ENCODE data around the gene ELMOD3.

The ELMOD3 gene

DNA sequence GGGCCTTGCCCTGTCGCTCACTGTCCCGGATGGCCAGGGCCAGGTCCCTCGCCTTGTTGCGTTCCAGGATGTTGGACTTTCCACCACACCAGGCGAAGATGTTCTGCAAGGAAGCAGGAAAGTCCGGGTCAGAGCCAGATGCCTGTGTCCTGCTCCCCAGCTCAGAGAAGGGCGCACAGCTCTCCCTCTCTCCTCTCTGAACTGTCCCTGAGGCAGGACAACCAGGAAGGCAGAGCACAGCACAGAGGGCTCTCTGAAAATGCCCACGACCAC is 44.5 kb downstream of the ELMOD3 start:
- in situ Hi-C loops (cut with MboI; ENCODE audit: low sequenced_read_pairs) = no loop called here

GRCh38 chr2:85400023-85400422 is 45.5 kb downstream of the ELMOD3 start:
- in situ Hi-C loops (cut with MboI; ENCODE audit: low sequenced_read_pairs) = no loop called here

- in situ Hi-C loops (cut with MboI; ENCODE audit: low sequenced_read_pairs) = no loop called here
Observed at GRCh38 chr2:85400541-85401463, 46.2 kb downstream of the ELMOD3 start.

GRCh38 chr2:85401464-85401805 is 46.9 kb downstream of the ELMOD3 start:
- in situ Hi-C loops (cut with MboI; ENCODE audit: low sequenced_read_pairs) = no loop called here

DNA sequence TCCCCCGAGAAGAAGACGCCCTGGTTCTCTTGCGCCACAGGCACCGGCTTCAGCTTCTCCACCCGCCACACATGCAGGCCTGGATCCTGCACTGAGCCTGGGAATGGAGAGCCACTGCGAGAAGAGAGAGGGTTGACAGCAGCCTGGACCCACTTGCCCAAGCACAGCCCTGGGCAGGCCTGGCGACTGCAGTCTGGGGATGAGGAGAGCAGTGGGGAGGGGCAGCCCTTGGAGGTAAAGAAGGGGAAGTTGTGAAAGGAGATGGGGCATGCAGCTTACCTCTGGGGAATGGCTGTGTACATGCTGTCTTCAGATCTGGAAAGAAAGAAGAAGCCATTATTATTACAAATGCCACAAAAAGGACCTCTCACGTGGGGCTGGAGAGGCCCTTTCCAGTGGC is 47.3 kb downstream of the ELMOD3 start:
- in situ Hi-C loops (cut with MboI; ENCODE audit: low sequenced_read_pairs) = no loop called here

DNA sequence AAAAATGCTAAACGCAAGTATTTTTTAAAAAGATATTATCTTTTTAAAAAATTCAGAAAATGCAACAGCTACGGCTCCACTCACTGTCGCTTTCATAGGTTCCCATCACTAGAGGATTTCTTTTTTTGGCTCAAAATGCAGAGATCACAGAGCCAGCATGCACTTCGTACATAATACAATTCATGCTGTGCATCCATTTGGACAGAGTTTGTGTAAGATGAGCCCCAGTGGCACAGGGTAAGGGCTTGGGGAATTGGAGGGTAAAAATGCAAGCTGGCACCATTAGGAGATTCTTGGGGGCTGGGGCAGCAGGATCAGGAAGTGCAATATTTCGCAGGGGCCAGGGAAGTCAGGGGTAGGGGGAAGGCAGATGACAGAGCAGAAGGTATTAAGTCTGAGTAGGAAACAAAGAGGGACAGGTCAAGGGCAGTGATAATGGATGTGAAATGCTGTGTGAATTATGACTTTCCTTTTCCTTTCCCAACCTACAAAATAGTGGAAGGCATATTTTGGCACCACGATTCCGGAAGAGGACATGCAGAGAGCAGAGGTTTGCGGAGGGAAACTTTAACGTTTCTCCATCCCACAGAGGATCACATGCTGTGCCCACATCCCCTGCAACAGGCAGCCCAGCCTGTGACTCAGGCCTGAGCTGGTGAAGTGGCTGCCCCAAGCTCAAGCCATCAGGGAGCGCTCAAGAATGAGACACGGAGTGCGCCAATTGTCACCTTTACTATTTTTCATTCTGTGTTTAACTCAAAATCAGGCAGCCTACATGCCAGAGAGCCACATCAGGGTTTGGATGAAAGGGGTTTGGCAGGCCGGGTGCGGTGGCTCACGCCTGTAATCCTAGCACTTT is 50.9 kb downstream of the ELMOD3 start:
- in situ Hi-C loops (cut with MboI; ENCODE audit: low sequenced_read_pairs) = no loop called here

GRCh38 chr2:85409845-85410583 is 55.4 kb downstream of the ELMOD3 start, which contains the start of gene CAPG:
Gene CAPG, minus strand, starts transcription at chr2:85410366. Its CDS starts 8,221 bp downstream, at chr2:85402145.
- in situ Hi-C loops (cut with MboI; ENCODE audit: low sequenced_read_pairs) = loop anchor here (10.0 kb wide), 1 partner anchor 145 kb away; no protein-coding TSS in a partner anchor

DNA sequence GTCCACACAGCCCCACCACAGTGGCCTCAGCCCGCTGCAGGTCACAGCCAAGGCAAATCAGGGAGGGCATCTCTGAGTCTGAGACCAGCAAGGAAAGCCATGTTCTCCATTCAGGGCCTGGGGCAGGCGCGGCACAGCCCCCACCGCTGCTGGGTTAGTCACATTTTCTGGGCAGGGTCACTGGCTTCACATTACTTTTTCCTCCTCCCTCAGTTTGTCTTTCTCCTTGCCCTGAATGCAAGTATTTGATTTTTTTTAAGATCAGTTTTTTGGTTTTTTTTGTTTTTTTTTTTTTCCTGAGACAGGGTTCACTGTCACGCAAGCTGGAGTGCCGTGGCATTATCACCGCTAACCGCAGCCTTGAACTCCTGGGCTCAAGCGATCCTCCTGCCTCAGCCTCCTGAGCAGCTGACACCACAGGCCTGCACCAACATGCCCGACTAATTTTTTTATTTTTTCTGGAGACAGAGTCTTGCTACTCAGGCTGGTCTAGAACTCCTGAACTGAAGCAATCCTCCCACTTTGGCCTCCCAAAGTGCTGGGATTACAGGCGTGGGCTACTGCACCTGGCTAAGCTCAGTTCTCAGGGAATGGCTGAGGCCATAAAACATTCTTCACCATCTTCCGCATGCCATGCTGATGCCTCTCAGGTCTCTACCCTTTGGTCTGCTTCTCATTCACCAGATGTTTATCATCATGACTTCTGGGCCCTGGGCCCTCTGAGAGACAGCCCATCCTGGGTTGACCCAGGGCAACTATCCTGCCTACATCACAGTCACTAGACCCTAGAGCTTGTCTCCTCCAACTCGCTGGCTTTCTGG is 56.2 kb downstream of the ELMOD3 start:
- in situ Hi-C loops (cut with MboI; ENCODE audit: low sequenced_read_pairs) = loop anchor here (10.0 kb wide), 1 partner anchor 144 kb away; no protein-coding TSS in a partner anchor

- in situ Hi-C loops (cut with MboI; ENCODE audit: low sequenced_read_pairs) = loop anchor here (10.0 kb wide), 1 partner anchor 143 kb away; no protein-coding TSS in a partner anchor
Observed at GRCh38 chr2:85411405-85411748, 56.8 kb downstream of the ELMOD3 start.

DNA sequence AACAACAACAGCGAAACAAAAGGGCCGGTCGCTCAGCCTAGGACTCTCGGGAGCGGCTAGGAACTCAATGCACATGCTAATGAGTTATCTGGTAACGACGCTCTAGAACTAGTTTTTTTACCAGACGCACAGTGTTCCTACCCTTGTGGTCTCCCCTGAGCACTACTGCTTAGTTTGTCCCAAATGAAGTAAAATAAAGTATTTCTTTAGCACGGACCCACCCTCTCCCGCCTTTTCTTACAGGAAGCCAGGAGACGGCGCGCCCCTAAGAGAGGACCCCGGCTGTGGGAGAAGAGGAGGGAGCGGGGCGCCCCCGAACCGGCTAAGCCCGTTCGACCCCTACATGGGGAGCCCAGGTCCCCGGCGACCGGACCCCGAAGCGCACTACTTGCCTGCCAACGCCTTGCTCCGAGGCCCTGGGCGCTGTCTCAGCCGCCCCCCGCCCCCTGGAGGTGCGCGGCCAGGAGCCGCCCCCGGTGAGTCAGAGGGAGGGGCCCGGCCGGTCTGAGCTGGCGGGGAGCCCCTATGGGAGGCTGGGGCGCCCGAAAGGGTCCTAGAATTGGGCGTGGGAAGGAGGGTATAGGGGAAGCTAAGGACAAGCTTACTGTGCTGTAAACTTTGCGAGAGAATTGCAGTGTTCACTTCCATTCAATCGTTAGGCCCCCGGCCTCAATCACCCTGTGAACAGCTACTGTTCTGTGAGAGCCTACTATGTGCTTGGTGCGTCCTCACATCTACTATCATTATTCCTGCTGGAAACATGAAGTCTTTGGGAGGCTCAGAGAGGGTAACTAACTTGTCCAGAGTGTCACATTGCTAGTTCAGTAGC is 59.2 kb downstream of the ELMOD3 start:
- in situ Hi-C loops (cut with MboI; ENCODE audit: low sequenced_read_pairs) = loop anchor here (10.0 kb wide), 1 partner anchor 141 kb away; no protein-coding TSS in a partner anchor

- in situ Hi-C loops (cut with MboI; ENCODE audit: low sequenced_read_pairs) = loop anchor here (10.0 kb wide), 1 partner anchor 140 kb away; no protein-coding TSS in a partner anchor
Observed at GRCh38 chr2:85414421-85414759, 59.8 kb downstream of the ELMOD3 start.

DNA sequence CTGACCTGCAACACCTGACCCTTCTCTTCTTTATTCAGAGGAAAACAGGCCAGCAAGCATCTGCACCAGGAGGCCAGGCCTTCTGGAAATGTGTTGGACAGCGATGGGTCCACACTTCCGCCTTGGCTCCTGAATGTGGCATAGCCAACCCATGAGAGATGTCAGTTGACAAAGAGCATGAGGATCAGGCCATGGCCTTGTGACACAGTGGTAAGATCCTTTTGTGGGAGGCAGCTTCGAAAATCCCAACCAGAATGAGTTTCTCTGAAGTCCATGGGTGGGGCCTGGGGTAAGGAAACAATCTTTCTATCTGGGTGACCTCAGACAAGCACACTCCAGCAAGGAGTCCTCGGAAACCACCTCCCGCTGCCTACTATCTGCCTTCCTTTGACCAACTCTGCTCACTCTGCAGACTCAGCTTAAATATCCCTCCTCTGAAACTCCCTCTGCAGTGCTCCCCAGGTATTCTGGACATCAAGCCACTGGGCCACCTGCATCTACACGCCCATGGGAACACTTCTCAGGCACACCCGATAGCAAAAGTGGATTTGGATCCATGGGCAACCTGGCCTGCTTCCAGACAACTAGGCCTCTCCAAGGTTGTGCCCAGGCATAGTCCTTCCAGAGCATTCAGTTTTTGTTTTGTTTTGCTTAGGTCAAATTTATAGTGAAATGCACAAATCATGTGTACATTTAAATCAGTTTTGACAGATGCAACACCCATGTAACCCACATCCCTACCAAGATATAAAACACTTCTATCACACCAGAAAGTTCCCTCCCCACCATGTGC is 60.4 kb downstream of the ELMOD3 start:
- in situ Hi-C loops (cut with MboI; ENCODE audit: low sequenced_read_pairs) = loop anchor here (10.0 kb wide), 1 partner anchor 140 kb away; no protein-coding TSS in a partner anchor

GRCh38 chr2:85415980-85416650 is 61.5 kb downstream of the ELMOD3 start:
- in situ Hi-C loops (cut with MboI; ENCODE audit: low sequenced_read_pairs) = loop anchor here (10.0 kb wide), 1 partner anchor 139 kb away; no protein-coding TSS in a partner anchor

- in situ Hi-C loops (cut with MboI; ENCODE audit: low sequenced_read_pairs) = loop anchor here (10.0 kb wide), 1 partner anchor 136 kb away; no protein-coding TSS in a partner anchor
Observed at GRCh38 chr2:85418132-85419008, 63.8 kb downstream of the ELMOD3 start, which contains the start of gene SH2D6. Gene SH2D6, plus strand, starts transcription at chr2:85418714. Its CDS starts 10,752 bp downstream, at chr2:85429466.

DNA sequence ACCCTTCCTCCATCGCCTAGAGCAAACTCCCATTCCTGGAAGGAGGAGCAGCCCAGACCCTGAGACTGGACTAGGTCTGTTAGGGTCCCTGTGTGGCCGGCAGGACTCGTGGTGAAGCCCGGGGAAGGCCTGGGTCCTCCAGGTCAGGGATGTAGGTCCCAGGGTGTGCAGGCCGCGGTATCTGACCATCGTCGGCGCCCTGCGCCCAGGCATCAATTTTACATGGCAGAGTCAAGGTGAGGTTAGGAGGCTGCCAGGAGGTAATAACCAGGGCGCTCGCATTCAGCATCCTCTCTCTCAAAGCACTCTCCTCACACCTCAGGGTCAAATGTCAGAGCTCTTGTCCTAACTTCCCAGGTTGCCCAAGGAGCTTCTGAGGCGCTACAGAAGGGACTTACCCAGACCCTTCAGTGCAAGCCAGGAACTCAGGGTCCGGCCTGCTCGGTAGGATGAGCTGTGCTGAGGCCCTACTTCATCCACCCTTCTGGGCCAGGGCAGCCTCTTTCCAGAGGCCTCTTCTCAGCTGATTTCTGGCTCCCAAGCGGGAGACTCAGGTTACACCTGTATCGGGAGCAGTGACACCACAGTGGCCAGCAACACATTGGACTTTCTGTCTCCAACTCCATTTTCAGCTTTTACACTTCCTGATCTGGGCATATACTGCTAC is 64.6 kb downstream of the ELMOD3 start:
- in situ Hi-C loops (cut with MboI; ENCODE audit: low sequenced_read_pairs) = loop anchor here (10.0 kb wide), 1 partner anchor 136 kb away; no protein-coding TSS in a partner anchor
